GM18505 (cell line): Measurements from ENCODE around the gene MOG.

ENCODE experiments used
- ATAC-seq: cut with Tn5 transposase; IDR thresholded peaks from one replicate; pipeline ENCODE4 v1.9.1; 2021; ENCODE audit not compliant: unreplicated experiment
- POLR2A ChIP-seq: IDR thresholded peaks from 4 replicates; pipeline ENCODE4 v1.6.1; 2011; ENCODE audit warnings: borderline replicate concordance; ENCODE audit not compliant: insufficient read depth, insufficient read length; ENCODE audit errors: extremely low read depth

Gene MOG

DNA sequence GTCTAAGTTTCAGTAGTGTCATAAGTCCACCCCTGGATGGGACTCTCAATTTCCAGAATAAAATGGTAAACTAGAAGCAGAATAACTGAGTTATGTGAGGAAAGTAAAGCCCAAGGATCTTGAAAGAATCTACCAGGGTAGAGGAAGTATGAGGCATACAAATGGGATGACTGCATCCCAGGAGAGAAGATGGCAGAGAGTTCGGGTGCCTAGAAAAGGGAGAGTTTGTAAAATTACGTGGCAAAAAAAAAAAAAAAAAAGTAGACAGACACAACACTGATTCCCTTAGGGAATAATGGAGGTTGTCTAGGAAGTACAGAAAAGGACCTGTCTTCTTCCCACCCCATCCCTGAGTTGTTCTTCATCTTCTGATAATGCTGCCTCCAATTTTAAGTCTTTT, 27.3 kb upstream of the MOG start:
- TF ChIP-seq POLR2A, result no peak
- no peak for ATAC-seq

DNA sequence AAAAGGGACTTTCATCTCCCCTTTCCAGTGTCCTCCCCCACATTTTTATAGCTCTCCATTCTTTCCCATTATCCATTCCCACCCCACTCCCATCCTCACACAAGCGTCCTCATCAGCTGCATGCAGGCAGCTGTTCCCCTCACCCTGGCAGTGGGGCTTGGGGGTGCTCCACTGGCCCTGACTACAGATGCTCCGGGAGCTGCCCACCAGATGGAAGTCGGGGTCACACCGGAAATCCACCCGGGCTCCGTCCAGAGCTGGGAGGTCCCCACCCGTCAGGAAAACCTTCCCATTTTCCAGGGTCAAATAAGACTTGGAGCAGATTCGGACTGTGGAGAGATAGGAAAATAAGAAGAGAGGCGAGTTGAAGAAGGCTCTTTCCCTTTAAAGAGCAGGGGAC, 26.6 kb upstream of the MOG start:
- TF ChIP-seq POLR2A, result no peak
- no peak for ATAC-seq

- no peak for TF ChIP-seq POLR2A
- no peak for ATAC-seq
Measured at GRCh38 chr6:29631209-29631810, 25.6 kb upstream of the MOG start.

DNA sequence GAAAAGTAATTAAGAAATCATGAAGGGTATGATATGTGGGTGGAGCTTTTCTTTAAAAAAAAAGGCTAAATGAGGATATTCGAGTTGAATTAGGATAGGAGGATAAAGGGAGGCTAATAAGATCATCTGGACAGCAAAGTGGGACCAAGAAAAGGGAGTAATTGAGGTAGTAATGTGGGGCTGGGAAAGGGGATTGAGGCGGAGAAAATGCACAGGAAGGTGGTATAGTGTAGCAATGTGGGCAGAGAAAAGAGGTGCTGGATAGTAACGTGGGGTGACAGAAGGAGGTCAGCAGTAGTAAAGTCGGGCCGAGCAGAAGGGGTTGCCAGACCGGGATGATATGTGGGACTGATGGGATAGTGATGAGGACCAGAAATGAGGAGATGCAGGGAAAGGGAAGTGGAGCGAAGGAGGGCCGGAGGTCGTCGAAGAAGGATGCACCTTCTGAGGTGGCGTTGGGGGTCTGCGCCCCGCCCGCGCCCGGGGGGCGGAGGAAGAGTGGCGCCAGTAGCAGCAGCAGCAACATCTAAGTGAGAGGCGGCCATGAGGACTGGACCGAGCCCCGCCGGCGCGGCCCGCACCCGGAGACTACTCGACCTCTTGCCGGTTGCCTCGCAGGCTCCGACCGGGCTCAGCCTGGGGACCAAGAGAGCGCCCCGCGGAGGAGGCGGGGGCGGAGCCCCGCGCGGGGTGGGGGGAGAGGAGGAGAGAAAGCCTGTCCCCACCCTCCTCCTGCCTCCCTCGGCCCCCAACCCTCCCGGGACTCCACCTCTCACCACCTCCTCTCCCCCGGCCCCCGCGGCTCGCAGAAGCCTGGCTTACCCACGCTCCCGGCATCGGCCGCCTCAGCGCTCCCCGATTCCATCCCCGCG, 24.8 kb upstream of the MOG start:
- peak; percentile 12 for ATAC-seq
- no peak for TF ChIP-seq POLR2A

GRCh38 chr6:29632789-29633533, 23.9 kb upstream of the MOG start, which contains the start of gene GABBR1:
GABBR1 (minus strand) TSS chr6:29633183; CDS start chr6:29632385, 798 bp downstream.
- TF ChIP-seq POLR2A, result no peak
- ATAC-seq, result peak; percentile 79

GRCh38 chr6:29633534-29633905, 23.4 kb upstream of the MOG start:
- no peak for ATAC-seq
- TF ChIP-seq POLR2A, result no peak

GRCh38 chr6:29637247-29637646, 19.6 kb upstream of the MOG start:
- no peak for ATAC-seq
- no peak for TF ChIP-seq POLR2A

DNA sequence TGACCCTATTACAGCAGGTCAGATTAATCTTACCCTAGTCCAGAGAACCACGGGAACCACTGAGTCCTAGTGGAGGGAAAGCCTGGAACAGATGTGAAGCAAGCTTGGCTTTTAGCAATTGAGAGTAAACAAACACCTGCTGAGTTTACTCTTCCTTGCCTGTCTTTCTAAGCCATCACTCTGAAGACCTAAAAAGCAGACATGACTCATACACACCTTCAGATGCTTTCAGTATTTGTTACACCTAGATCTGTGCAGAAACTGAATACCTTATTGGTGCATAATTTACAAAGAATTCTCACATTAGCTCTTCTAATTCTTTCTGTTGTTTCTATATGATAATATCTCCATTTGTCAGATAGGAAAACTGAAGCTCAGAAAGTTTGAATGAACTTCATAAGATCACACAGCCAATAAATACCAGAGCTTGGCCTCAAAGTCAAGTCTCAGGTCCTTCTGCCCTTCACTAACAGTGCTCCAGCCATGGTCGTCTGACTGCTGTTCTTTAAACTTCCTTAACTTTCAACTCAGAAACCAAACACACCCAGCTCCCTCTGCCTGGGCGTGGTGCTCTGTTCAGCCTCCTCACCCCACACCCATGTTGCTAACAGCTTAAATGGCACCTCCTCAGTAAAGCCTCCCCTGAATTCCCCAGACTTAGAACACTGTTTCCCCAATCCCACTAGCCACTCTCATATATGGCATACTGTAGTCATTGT, 15.3 kb upstream of the MOG start:
- ATAC-seq, result no peak
- no peak for TF ChIP-seq POLR2A

- no peak for ATAC-seq
- no peak for TF ChIP-seq POLR2A
Measured at GRCh38 chr6:29647927-29648642, 8.8 kb upstream of the MOG start.

DNA sequence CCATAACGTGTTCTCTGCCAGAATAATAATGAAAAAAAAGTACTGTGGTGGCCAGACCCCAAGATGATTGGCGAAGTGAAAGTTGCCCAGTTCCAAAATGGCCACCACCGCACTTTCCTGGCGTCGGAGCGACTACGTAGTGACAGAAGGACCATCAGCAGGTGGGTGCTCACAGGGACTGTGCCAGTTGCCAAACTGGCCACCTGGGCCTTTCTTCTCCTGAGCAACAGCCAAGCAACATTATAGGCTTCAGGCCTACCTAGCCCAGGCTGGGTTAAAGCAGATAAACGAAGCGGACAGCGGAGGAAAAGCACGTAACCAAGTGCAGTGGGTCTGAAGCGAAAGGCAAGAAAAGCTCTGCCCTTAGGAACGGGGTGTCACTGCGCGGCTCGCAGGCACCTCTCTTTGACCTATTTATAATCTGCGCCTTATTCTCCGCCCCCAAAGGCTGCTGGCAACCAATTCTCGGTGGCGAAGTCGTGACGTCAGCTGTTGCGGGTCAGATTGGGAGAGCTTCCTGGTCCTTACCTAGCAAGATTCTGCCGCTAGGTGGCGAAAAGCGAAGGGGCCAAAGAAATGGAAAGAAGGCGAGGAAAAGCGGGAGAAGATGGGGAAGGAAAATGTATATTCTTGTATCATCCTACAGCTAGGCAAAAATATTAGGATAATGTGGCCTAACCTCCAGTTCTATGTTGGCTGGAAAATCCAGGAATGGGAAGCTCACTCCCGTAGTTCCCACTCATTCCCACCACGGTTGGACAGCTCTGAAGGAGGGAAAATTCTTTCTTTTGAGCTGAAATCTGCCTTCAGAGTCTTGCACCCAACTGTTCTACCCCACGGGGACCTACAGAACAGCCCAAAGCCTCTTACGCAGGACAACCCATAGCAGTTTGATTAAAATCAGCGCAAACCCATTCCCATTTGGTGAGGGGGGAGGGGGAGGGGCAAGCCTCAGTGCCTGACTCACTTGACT, 6.9 kb upstream of the MOG start:
- TF ChIP-seq POLR2A, result peak; percentile 83
- ATAC-seq, result peak; percentile 91

DNA sequence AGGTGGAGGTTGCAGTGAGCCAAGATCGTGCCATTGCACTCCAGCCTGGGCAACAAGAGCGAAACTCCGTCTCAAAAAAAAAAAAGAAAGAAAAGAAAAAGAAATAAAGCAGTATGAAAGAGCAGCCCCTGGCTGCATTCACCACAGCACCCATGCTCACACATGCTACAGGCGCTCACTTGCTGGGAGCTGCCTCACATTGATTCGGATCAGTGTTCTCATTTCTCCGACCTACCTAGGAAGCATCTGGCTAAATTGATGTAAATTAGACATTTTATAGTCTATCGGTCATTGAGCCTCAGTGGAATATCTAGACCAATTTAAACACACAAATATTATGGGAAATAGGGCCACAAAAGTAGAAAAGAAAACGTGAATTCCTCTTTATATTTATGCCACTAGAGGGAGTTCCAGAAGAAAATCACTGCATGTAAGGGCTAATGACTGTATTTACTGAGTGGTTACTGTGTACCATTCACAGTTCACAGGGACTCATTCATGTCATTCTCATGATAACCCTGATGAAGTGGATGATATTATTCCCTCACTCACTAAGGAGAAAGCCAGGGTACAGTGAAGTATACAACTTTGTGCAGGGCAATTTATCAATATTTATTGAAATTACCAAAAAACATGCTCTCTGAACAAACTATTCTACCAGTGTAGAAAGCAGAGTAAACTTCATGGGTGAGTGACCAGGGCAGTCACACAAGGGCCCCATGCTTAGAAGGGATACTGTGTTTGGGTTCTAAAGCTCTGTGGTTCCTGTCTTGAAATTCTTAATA, 5.3 kb upstream of the MOG start:
- no peak for ATAC-seq

More for the DNA sequence above, 5.3 kb upstream of the MOG start:
- TF ChIP-seq POLR2A, result no peak
